Activated CD4-positive, alpha-beta memory T cell treated with anti-CD3 and anti-CD28 coated beads, Interleukin-2, amount 10 ng/mL, durations not matched to agents 7 days and 5 days (primary cell): ENCODE results near the gene TRPM5. TPM values are rescaled to one million over a fixed set of nuclear protein-coding genes. Genes with fewer than 3 reads are reported as not detected.
A peak's percentile ranks its signal among the peaks of the same experiment; 100 is the strongest.

ENCODE experiments used
- CTCF ChIA-PET: fragments of 350-600 bp; sonication (Branson Sonifier 250); formaldehyde crosslinking; loops from one replicate; lab custom pipeline; 2021; ENCODE audit warnings: antibody characterized with exemption, inconsistent platforms; lab: Charles Lee
- POLR2A ChIA-PET: fragments of 350-600 bp; sonication (Branson Sonifier 250); formaldehyde crosslinking; loops from one replicate; lab custom pipeline; 2021; ENCODE audit warnings: antibody characterized with exemption; lab: Charles Lee
- DNase-seq: peaks from one replicate; pipeline ENCODE4 v3.0.0-alpha.2; 2020
- H3K27ac Mint-ChIP-seq: one replicate; pipeline ENCODE4 v1.8.0; 2021; ENCODE audit warnings: mild to moderate bottlenecking, mixed read lengths
- H3K27me3 Mint-ChIP-seq: one replicate; pipeline ENCODE4 v1.8.0; 2021; ENCODE audit warnings: mixed read lengths
- H3K36me3 Mint-ChIP-seq: one replicate; pipeline ENCODE4 v1.8.0; 2021; ENCODE audit warnings: low read depth, mixed read lengths
- H3K4me1 Mint-ChIP-seq: one replicate; pipeline ENCODE4 v1.8.0; 2021; ENCODE audit warnings: mixed read lengths
- H3K4me3 Mint-ChIP-seq: one replicate; pipeline ENCODE4 v1.8.0; 2021; ENCODE audit warnings: mild to moderate bottlenecking, mixed read lengths
- H3K9me3 Mint-ChIP-seq: one replicate; pipeline ENCODE4 v1.8.0; 2021; ENCODE audit warnings: mixed read lengths
- total RNA-seq, 2 experiments: library from RNA; stranded (reverse); gene quantifications; one replicate each; pipeline ENCODE4 v1.2.3, GENCODE V29; 2021

The TRPM5 gene
- total RNA-seq, 2 experiments from 2014 or later: not detected

DNA sequence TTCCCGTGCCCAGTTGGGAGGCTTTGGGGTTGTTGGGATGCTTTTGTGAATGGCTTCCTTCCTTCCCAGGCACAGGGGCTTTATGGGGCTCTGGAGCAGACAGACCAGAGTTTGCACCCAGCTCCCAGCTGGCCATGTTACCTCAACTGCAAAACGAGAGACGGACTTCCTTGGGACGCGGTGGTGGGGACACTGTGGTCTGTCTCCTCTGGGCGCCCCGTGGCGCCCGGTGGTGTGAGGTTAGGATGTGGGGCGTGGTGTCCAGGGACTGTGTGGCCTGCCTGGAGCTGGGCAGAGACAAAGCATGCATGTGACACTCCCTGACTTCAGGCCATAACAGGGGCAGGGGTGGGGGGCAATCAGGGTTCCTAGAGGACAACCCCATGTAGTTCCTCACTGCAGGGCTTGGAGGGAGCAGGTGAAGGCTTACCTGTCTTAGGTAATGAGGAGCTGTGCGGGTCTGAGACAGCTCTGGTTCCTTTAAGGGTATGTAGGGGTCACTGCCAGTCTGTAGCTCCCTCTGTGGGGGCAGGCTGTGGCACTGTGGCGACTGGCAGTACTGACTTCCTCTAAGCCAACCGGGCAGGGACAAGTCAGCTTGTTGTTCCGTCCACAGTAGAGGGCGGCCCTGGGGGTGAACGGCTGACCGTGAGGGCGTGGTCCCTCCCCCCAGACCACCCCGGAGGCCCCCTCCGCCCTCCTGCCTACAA is 14.9 kb upstream of the TRPM5 start:
- no peak for DNase-seq
- POLR2A ChIA-PET: no interaction called here
- H3K9me3 Mint-ChIP-seq: no peaks in the 10 kb centered on the region
- H3K36me3 Mint-ChIP-seq: no peaks in the 10 kb centered on the region
- H3K27me3 Mint-ChIP-seq: no peaks in the 10 kb centered on the region
- no peak overlapping the region for H3K27ac Mint-ChIP-seq
- no peak overlapping the region for H3K4me3 Mint-ChIP-seq
- CTCF ChIA-PET: no interaction called here
- no peaks in the 10 kb centered on the region for H3K4me1 Mint-ChIP-seq

DNA sequence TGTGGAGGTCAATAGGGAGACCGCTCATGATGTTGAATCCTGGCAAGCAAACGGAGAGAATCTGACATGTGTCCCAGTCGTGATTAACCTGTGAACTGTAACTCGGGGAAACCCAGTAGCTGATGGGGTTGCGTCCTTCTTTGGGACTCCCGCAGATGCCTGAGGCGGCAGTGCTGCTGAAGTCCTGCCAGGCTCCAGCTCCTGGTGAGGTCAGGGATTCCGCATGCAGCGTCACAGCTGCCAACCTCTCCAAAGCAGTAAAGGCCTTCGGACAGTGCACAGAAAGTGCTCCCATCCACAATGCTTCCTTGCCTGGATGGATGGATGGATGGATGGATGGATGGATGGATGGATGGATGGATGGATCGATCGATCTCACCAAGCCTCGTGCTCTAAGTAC is 14.0 kb upstream of the TRPM5 start:
- H3K9me3 Mint-ChIP-seq: no peaks in the 10 kb centered on the region
- H3K27ac Mint-ChIP-seq: no peak overlapping the region
- H3K4me1 Mint-ChIP-seq: no peaks in the 10 kb centered on the region
- H3K27me3 Mint-ChIP-seq: no peaks in the 10 kb centered on the region
- H3K4me3 Mint-ChIP-seq: no peak overlapping the region
- POLR2A ChIA-PET: no interaction called here
- CTCF ChIA-PET: no interaction called here
- no peak for DNase-seq
- H3K36me3 Mint-ChIP-seq: no peaks in the 10 kb centered on the region

DNA sequence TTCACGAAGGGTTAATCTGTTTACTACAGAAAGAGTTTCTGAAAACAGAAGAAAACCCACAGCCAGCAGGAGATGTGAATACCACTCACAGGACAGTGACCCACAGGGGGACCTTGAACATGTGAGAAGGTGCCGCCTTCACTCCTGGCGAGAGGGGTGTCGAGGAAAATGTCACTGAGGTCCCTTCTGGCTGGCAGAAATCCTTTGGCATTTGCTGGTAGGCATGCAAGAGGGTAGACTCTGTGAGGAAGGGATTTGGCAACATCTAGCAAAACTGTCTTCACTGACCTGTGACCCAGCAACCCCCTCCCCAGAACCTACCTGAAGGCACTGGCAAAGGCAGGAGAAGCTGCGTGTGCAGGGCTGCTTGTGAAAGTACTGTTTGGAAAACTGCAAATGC is 9.1 kb upstream of the TRPM5 start:
- H3K4me1 Mint-ChIP-seq: no peaks in the 10 kb centered on the region
- POLR2A ChIA-PET: no interaction called here
- H3K27ac Mint-ChIP-seq: no peak overlapping the region
- CTCF ChIA-PET: no interaction called here
- H3K36me3 Mint-ChIP-seq: no peaks in the 10 kb centered on the region
- no peak overlapping the region for H3K4me3 Mint-ChIP-seq
- H3K9me3 Mint-ChIP-seq: no peaks in the 10 kb centered on the region
- no peaks in the 10 kb centered on the region for H3K27me3 Mint-ChIP-seq
- DNase-seq: no peak

DNA sequence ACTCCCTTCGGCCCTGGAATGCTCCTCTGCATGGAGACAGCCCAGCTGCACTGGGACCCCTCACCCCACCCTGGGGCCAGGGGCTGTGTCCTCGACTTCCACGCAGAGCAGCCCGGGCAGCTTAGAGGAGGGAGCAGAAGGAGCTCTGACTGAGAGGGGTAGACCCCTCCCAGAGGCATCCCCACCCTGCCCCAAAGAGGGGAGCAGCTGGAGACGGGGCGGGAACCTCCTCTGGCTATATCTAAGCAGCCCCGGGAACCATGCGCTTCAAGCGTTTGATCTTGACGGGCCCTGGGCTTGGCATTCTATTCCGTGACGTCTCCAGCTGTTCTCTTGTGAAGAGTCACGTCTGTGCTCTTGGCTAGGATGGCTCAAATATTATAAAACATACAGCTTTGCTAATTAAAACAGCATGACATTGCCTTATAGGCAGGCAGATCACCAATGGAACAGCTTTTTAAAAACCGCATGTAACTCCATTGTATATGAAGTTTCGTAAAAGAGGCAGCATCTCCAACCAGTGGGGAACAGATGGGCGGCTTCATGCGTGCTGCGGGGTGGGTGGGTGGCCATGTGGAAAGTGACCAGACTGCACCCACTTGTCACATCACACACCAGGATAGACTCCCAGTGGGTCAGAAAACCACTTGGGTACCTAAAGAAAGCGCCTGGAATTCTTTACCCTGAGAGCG is 8.2 kb upstream of the TRPM5 start:
- POLR2A ChIA-PET: no interaction called here

DNA sequence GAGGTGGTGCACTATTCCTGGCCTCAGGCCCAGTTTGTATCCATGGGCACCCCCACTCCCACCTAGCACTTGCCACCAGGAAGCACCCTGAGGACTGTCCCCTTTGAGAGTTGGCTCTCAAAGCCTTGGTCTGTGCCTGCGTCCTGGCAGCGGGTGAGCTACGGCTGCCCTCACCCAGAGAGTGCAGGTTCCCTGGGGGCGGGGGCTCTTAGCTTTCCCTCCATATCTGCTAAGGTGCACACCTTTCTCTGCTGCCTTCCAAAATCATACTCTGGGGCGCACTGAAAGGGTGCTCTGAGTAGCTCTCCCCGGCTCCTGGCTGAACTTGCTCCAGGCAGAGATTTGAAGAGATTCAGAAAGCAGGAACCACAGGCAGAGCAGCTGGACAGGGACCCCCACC is 7.6 kb upstream of the TRPM5 start:
- Mint-ChIP-seq H3K4me3 (no peak overlapping the region), H3K4me1 (peaks cover 13% of the 10 kb centered on the region), H3K9me3 (no peaks in the 10 kb centered on the region), H3K36me3 (no peaks in the 10 kb centered on the region), H3K27ac (no peak overlapping the region), H3K27me3 (no peaks in the 10 kb centered on the region)
- DNase-seq: no peak
- ChIA-PET POLR2A (no interaction called here), CTCF (no interaction called here)

More for the DNA sequence above, 8.2 kb upstream of the TRPM5 start:
- CTCF ChIA-PET: no interaction called here
- Mint-ChIP-seq H3K9me3 (no peaks in the 10 kb centered on the region), H3K27ac (no peak overlapping the region), H3K4me1 (peaks cover 8% of the 10 kb centered on the region), H3K36me3 (no peaks in the 10 kb centered on the region), H3K4me3 (no peak overlapping the region), H3K27me3 (no peaks in the 10 kb centered on the region)
- no peak for DNase-seq

DNA sequence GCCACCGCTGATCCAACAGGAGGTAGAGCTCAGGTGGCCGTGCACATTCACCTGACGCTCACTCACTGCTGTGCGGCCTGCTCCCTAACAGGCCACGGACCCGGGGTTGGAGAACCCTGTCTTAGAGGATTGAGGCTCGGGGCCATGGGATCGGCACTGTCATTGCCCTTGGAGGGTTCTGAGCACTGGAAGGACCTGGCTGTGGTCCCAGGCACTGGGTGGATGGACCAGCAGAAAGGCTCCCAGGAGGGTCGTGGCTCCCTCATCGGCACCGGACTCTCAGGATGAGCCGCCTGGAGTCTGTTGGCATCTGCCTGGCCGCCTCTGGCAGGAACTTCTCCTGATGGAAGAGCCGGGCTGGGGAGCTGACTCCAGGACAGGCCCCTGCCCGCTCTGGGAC is 7.0 kb upstream of the TRPM5 start:
- Mint-ChIP-seq H3K9me3 (no peaks in the 10 kb centered on the region), H3K4me3 (no peak overlapping the region)
- CTCF ChIA-PET: no interaction called here

DNA sequence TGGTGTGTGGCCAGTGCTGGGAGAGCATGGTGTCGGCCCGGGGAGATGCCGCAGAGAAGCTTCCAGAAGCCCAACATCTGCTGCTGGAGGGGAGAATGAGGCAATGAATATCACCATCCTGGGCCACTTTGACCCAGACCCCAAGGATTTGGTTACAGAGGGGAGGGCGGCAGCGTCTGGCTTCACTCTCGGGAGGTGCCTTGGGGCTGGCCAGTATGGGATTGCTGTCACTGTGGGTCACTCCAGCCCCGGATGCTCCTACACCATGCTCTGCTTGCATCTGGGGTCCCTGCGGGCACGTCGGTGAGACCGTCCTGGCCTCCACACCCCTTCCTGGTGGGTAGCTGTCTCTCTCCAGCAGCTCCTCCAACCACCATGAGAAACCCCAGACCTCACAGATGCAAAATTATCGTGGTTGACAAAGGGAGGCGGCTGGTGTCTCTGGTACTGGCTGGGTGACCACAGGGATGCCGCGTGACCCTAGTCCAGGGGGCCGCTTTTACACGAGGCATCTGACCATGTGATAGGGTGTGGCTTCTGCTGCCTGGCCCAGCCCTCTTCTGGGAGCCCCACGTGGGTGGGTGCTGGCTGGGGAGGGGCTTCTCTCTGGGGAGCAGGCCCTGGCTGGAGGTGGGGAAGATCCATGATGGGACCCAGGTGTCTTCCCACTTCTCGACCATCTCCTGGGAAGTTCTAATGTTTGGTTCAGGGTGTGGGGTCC is 6.2 kb upstream of the TRPM5 start:
- POLR2A ChIA-PET: no interaction called here
- H3K27ac Mint-ChIP-seq: no peak overlapping the region
- H3K4me1 Mint-ChIP-seq: peaks cover 21% of the 10 kb centered on the region
- no peaks in the 10 kb centered on the region for H3K9me3 Mint-ChIP-seq
- CTCF ChIA-PET: no interaction called here
- no peaks in the 10 kb centered on the region for H3K36me3 Mint-ChIP-seq
- DNase-seq: no peak
- H3K27me3 Mint-ChIP-seq: no peaks in the 10 kb centered on the region
- H3K4me3 Mint-ChIP-seq: no peak overlapping the region

More for the DNA sequence above, 7.0 kb upstream of the TRPM5 start:
- Mint-ChIP-seq H3K27ac (no peak overlapping the region), H3K36me3 (no peaks in the 10 kb centered on the region), H3K27me3 (no peaks in the 10 kb centered on the region), H3K4me1 (peaks cover 17% of the 10 kb centered on the region)
- POLR2A ChIA-PET: no interaction called here
- DNase-seq: no peak

DNA sequence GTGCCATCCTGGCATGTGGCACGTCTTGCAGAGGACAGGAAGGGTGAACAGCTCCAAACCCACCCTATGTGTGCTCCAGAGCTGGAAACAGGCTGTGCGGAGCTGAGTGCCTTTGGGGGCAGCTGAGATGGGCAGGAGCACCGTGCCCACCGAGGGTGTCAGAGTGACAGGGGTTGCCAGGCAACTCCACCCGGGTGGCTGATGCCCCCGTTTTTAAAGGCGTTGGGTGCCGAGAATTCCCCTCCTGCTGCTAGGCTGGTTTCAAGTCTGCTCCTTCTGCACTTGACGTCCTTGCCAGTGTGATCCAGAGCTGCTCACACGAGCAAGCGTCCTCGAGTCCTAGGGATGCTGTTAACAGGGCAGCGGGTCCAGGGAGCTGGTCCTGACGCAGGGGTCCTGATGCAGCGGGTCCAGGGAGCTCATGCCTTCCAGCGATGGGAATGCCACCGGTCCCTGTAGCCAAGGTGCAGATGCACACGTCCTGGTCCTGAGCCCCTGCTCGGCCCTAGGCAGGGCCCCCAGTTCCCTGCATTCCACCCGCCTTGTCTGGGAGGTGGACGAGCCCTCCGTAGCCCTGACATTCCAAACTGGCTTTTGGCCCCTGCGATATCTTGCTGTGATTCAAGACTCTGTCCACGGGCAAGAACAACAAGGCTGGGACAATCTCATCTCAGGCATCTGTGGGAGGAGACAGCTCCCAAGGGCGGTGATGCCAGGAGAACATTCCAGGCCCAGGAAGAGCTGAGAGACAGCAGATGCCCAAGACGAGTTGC is 5.4 kb upstream of the TRPM5 start:
- POLR2A ChIA-PET: no interaction called here
- H3K36me3 Mint-ChIP-seq: no peaks in the 10 kb centered on the region
- peaks cover 2% of the 10 kb centered on the region for H3K27me3 Mint-ChIP-seq
- no peak overlapping the region for H3K4me3 Mint-ChIP-seq
- peaks cover 24% of the 10 kb centered on the region for H3K4me1 Mint-ChIP-seq
- H3K27ac Mint-ChIP-seq: no peak overlapping the region
- DNase-seq: no peak
- CTCF ChIA-PET: no interaction called here
- H3K9me3 Mint-ChIP-seq: no peaks in the 10 kb centered on the region

DNA sequence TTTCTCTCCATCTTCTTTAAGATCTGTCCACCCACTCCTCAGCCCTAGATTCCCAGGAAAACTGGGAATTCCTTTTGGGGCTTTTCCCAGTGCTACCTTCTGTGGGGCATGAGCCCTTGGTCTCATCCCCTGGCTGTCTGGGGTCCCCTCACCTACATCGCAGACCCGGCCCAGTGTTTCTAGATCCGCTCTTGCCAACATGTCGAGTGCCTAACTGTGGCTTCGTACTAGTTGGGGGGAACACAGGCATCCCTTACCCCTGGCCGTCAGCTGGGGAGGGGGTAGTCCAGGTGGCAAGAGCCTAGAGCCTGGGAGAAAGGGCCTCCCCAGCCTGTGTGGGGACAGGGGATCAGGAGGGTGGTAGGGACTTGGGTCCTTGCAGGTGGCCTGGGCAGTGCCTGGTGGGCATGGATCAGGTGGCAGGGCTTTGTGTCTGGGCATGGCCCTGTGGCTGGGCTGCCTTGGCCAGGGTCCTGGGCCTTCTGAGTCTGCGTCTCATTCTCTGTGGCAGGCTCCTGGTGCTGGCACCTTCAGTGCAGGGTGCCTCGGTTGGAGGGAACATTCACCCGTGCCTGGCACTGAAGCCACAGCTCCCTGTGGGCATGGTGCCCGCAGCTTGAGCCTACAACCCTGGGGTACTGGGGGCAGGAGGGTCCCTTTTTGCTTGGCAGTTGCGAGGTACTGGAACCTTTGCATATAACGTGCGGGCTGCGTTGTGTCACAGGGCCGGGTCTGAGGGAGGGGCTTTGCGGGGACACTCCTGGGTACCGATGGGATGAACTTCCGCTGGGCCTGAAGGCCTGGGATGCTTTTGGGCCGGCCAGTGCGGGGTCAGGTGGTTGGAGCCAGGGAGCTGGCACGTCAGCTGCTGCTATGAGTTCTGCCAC is 4.6 kb upstream of the TRPM5 start:
- peaks cover 2% of the 10 kb centered on the region for H3K27me3 Mint-ChIP-seq
- POLR2A ChIA-PET: no interaction called here
- CTCF ChIA-PET: no interaction called here

DNA sequence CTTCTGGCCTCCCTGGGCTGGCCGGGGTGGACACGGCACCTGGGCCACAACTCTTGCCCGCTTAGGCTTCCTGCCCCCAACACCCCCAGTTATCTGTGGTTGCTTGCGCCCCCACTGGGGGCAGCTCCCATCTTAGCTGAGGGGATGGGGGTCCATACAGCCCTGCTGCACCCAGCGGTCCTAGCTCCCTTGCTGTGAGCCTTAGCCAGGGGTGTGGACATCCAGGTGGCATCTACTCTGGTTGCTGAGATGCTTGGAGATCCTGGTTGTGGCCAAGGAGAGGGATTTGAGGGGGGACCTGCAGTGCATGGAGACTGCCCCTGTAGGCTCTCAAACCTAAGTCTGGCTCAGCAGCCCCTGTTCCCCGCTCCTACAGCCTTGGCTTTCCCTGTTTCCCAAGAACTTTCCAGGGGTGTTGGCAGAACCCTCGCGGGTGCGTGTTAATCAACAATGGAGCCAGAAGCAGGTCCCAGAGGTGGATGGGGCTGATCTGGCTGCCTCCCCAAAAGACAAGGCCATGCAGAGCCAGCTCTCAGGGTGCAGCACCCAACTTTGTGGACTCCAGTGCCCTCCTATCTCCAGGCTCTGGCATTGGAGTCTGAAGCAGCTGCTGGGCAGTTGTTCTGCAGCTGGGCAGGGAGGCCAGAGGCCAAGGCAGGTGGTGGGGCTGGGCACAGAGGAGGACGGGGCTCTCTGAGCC is 3.8 kb upstream of the TRPM5 start:
- peaks cover 29% of the 10 kb centered on the region for H3K4me1 Mint-ChIP-seq
- no peak for DNase-seq
- CTCF ChIA-PET: no interaction called here
- H3K27me3 Mint-ChIP-seq: peaks cover 7% of the 10 kb centered on the region
- H3K4me3 Mint-ChIP-seq: no peak overlapping the region
- H3K27ac Mint-ChIP-seq: no peak overlapping the region
- no peaks in the 10 kb centered on the region for H3K36me3 Mint-ChIP-seq
- no peaks in the 10 kb centered on the region for H3K9me3 Mint-ChIP-seq
- POLR2A ChIA-PET: interaction anchor here (1.2 kb wide), 1 partner anchor 18 kb away, joined by 4 read pairs; no protein-coding TSS in a partner anchor

More for the DNA sequence above, 4.6 kb upstream of the TRPM5 start:
- no peak for DNase-seq
- Mint-ChIP-seq H3K9me3 (no peaks in the 10 kb centered on the region), H3K4me3 (no peak overlapping the region), H3K4me1 (peaks cover 24% of the 10 kb centered on the region), H3K27ac (no peak overlapping the region), H3K36me3 (no peaks in the 10 kb centered on the region)

DNA sequence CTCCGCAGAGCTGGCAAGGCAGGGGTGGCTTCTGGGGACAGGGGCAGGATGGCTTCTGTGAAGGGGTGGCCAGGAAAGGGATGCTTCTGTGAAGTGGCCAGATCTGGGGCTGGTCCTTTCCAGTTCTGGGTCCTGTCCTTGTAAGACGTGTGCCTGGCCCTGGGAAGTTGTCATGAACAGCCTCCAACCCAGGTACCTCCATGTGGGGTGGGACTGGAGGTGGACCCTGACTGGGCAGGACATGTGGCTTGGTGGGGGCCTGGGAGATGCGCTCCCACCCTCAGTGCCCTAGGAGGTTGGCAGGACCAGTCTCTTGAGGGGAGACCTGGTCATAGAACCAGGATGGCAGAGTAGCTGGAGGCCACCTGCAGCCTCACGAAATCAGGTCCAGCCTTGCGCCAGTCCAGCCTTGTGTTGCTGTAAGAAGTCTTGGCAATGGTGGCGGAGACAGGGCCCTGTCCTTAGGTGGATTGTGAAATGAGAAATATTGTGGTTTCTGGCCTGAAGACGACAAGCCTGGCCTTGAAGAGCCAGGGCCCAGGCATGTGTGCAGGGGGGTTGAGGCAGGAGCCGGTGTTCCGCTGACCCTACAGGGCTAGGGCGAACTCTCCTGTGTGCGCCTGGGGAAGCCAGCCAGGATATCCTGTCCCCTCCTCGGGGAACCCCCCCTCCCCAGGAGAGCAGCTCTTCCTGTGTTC is 3.1 kb upstream of the TRPM5 start:
- H3K4me1 Mint-ChIP-seq: peaks cover 31% of the 10 kb centered on the region
- H3K27me3 Mint-ChIP-seq: peaks cover 11% of the 10 kb centered on the region
- peak overlapping the region; percentile 71 for H3K27ac Mint-ChIP-seq
- peak overlapping the region; percentile 89 for H3K4me3 Mint-ChIP-seq
- ChIA-PET POLR2A (interaction anchor here (1.1 to 1.2 kb wide), 2 partner anchors 16 to 19 kb away, joined by 3 to 4 read pairs; no protein-coding TSS in a partner anchor), CTCF (no interaction called here)
- H3K9me3 Mint-ChIP-seq: no peaks in the 10 kb centered on the region
- no peak for DNase-seq
- no peaks in the 10 kb centered on the region for H3K36me3 Mint-ChIP-seq
